HG02623 (cell line): ENCODE results near the gene CANT1.

Experiments used
- ATAC-seq: cut with Tn5 transposase; IDR thresholded peaks from one replicate; pipeline ENCODE4 v1.9.1; 2021; ENCODE audit warnings: moderate library complexity; ENCODE audit not compliant: unreplicated experiment

The CANT1 gene

DNA sequence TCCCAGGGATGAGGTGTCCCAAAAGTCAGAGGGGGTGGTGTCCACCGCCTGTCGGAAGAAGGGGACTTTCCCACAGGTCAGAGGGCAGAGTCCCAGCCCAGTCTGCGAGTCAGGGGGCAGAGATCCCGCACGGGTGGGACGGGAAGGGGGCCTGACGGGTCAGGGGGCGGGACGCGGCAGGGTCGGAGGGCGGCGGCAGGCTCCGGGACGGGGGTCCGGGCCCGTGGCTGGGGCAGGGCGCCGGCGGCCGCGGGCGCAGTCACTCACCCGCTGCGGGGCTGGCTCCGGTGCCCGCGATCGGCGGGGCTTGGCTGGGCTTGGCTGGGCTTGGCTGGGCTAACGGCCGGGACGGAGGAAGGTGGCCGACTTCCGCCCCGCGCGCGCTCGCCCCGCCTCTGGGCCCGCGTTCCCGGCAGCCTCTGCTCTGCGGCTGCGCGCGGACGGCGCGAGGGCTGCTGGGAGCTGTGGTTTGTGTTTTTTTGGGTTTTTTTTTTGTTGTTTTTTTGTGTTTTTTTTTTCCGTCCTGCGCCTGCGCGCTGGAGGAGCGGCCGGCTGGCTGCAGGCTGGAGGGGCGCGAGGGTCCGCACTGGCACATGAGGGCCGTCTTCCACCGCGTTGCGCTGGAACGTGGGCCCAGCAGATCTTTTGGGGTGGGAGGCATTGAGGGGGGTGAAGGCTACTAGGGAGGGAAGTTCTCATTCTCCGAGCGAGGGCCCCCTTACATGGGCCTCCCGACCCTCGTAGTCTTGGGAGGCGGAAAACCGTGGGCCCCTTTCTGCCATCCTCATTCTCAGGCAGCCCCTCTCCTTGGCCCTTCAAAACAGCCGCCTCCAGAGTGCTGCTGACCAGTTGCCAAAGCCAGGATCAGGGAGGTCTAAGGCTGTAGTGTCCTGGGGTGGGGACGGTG, at the start of gene CANT1:
Gene CANT1, minus strand, starts transcription at position 368 of the 907 bp plus-strand sequence. CDS start 12,142 bp downstream, outside the sequence.
- ATAC-seq: peak; percentile 88

DNA sequence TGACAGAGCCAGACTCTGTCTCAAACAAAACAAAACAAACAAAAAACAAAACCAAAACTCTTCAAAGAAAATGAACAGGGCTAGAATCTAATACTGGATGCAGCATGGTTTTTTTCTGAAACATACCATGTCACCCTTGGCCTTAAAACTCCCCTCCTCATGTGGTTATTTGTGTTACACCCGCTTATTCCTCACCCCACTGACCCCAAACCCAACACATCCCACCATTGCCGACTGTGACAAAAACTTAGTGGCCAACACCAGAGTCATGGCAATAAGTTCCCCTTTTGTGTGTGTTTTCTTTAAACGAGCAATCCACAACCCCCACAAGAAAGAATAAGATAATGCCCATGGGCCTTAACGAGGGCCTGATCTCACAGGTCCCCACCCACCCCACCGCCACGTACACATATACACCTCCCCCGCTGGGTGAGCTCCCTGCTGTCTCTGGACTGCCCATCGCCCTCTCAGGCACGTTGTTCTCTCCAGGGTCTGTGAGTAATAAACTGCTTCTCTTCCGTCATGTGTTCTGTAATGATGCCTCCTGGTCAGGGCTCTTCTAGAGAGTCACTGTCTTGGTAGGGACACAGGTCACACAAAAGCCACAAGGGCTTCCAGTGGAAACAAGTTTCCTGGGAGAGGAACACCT, 48.3 kb upstream of the CANT1 start:
- ATAC-seq: no peak

DNA sequence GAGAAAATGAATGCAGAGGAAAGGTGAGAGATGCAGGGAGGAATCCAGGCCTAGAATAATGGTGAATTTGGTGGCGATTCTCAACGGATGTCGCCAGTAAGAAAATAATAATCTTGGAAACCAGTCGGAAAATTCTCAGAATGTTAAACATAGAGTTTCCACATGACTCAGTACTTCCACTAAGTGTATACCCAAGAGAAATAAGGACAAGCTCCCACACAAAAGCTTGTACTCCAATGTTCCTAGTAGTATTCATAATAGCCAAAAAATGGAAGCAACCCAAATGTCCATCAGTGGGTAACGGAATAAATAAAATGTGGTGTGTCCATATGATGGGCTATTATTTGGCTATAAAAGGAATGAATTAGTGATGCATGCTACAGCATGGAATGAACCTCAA, 45.6 kb upstream of the CANT1 start:
- no peak for ATAC-seq

DNA sequence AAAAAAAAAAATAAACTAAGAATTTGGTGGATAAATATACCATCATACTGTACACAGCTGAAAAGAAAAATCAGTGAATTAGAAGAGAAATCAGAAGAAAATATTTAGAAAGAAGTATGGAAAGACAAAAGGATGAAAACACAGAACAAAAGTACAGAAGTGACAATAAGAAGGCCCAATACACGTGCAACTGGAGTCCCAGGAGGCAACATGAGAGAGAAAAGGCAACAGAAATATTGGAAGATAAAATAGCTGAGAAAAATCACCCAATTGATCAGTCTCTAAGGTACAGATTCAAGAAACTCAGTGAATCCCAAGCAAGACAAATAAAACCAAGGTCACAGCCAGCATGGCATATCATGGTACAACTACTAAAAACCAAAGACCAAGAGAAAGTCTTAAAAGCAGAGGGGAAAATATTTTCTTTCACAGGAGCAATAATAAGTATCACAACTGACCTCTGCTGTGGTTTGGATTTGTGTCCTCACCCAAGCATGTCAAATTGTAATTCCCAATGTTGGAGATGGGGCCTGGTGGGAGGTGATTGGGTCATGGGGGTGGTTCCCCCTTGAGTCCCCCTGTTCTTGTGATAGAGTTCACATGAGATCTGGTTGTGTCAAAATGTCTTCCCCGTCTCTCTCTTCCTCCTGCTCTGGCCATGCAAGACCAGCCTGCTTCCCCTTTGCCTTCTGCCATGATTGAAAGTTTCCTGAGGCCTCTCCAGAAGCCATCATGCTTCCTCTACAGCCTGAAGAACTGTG, 44.8 kb upstream of the CANT1 start:
- ATAC-seq: no peak

DNA sequence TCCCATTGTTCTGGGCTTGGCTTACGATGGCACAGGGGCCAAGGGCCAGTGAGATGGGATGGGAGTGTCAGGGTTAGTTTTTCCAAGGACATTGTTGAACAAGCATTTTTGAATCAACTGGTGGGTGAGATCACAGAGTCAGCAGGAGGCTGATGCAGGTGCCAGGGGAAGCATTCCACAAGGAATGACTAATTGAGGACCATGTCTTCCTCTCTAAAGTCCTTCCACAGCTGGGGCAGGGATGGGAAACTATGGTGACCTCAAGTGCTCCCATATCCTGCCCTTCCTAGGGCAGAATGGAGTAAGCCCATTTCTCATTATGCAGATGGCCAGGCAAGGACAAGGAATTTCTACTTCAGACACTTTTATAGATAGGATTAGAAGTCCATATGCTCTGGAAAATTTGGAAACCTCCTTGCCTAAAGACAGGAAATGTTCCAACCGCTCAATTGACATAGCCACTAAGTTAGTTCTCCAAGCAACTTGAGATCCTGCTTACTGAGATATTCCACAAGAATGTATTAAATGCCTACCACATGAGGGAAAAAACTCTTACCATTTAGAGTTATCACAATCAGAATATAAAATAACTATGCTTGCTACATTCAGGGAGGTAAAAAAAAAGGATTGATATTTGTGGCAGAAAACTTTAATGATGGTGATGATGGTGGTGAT, 43.8 kb upstream of the CANT1 start:
- no peak for ATAC-seq

DNA sequence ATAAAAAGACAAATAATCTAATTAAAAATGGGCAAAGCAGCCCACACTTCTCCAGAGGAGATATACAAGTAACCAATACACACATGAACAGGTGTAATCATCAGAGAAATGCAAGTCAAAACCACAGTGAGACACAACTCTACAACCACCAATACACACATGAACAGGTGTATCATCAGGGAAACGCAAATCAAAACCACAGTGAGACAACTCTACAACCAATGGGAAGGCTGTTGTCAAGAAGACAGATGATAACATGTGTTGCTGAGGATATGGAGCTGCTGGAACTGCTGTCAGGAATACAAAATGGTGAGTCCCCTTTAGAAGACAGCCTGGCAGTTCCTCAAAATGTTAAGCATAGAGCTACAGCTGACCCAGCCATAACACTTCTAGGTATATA, 42.6 kb upstream of the CANT1 start:
- ATAC-seq: no peak

GRCh38 chr17:79051306-79051705, 41.7 kb upstream of the CANT1 start:
- ATAC-seq: no peak

DNA sequence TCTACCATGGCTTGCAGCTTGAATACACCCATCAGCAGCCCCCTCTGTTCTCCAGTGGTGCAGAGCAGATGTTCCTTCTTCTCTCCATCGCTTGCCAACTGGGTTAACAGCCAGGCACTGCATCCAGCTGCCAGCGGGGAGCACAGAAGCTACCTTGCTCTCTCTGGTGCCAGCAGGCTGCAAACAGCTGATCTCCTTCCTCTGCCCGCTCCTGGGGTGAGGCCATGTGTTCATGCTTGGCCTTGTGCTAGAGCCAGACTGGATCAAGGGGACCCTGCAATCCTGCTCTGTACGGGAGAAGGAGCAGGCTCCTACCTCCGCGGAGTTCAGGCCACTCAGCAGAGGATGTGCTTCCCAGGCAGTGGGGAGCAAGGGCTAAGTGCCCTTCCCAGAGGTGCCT, 41.0 kb upstream of the CANT1 start:
- no peak for ATAC-seq

DNA sequence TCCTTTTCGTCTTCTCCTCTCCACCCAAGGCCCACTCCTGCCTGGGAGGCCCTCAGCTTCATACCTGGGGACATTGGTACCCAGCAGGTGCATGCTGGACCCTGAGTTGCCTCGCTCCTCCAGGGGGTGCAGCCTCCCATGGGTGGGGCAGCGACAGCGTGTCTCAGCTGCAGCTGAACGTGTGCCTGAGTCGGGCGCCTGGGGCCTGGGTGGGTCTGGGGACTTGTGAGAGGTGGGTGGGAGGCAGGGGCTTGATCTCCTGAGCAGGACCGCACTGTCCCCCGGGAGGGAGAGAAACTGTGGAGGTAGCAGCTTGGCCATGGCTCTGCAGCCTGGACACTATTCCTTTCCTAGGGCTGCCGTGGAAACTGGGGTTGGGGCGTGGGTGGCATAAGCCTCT, 40.3 kb upstream of the CANT1 start:
- ATAC-seq: no peak

GRCh38 chr17:79048826-79049755, 39.5 kb upstream of the CANT1 start:
- ATAC-seq: no peak

DNA sequence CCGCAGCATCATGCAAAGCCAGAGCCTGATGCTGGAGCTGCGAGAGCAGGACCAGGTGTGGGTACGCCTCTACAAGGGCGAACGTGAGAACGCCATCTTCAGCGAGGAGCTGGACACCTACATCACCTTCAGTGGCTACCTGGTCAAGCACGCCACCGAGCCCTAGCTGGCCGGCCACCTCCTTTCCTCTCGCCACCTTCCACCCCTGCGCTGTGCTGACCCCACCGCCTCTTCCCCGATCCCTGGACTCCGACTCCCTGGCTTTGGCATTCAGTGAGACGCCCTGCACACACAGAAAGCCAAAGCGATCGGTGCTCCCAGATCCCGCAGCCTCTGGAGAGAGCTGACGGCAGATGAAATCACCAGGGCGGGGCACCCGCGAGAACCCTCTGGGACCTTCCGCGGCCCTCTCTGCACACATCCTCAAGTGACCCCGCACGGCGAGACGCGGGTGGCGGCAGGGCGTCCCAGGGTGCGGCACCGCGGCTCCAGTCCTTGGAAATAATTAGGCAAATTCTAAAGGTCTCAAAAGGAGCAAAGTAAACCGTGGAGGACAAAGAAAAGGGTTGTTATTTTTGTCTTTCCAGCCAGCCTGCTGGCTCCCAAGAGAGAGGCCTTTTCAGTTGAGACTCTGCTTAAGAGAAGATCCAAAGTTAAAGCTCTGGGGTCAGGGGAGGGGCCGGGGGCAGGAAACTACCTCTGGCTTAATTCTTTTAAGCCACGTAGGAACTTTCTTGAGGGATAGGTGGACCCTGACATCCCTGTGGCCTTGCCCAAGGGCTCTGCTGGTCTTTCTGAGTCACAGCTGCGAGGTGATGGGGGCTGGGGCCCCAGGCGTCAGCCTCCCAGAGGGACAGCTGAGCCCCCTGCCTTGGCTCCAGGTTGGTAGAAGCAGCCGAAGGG, 38.6 kb upstream of the CANT1 start:
- ATAC-seq: no peak

DNA sequence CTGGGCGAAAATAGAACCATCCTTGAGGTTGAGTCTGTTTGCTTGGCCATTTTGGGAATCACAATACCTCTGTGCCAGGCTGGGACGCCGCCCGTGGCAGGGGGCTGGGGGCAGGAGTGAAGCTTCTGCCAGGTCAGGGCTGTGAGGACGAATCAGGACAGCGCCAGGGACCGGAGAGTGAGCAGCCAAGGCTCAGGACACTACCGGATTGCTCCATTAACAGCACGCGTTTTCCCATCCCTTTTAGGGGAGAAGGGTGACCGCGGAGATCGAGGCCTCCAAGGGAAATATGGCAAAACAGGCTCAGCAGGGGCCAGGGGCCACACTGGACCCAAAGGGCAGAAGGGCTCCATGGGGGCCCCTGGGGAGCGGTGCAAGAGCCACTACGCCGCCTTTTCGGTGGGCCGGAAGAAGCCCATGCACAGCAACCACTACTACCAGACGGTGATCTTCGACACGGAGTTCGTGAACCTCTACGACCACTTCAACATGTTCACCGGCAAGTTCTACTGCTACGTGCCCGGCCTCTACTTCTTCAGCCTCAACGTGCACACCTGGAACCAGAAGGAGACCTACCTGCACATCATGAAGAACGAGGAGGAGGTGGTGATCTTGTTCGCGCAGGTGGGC, 37.8 kb upstream of the CANT1 start:
- no peak for ATAC-seq

GRCh38 chr17:79046916-79047280, 37.3 kb upstream of the CANT1 start:
- no peak for ATAC-seq

GRCh38 chr17:79046197-79046915, 36.8 kb upstream of the CANT1 start:
- ATAC-seq: no peak

DNA sequence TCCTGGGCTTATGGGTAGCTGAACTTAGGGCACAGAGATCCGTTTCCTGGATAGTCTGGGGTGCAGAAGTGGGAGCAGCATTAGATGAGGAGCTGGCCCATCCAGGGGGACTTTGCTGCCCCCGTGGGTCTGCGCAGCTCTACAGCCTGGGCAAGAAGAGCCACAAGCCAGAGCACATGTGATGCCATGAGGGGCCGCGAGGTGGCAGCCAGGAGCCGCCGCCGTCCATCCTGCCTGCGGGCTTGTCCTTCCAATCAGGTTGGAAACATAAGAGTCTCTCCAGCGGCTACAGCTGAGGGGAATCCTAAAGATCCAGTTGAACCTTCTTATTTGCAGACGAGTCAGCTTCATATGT, 36.3 kb upstream of the CANT1 start:
- no peak for ATAC-seq

DNA sequence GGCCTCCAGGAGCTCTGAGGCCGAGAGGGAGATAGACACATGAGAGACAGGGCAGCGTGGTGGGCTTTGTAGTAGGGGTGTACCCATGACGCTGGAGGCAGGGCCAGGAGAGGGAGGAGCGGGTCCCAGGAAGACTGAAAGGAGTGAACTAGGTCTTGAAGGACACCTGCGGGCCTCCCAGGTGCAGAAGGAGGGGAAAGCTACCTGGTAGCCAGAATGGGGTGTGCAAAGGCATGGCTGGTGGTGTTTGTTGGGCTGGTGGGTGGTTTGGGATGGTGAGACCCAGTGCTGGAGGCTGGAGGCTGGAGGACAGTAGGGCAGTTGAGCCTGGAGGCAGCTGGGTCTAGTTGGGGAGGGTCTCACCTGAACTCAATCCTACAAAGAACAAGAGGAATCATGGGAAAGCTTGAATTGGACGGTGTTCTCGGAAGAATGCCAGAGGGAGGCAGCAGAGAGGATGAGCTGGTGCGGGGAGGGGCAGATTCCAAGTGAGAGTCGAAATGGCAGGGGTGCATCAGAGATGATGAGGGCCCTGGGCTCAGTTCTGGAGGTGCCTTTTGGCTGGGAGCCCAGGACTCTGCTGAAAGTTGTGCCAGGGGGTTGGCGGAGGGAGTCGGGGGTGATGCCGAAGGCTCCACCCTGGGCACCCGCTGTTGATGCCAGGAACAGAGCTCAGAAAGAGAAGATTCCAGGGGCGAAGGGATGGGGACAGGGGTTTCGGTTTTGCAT, 35.6 kb upstream of the CANT1 start:
- ATAC-seq: no peak

GRCh38 chr17:79044462-79044861, 34.9 kb upstream of the CANT1 start:
- ATAC-seq: no peak
